ENCODE results near the gene CDH16.

- TF ChIP-seq CTCF (IDR thresholded peaks at IDR 0.05): no peak
- TF ChIP-seq EZH2 (IDR thresholded peaks at IDR 0.05): no peak
Observed at GRCh38 chr16:66863707-66864106, 55.0 kb downstream of the CDH16 start.
